HCT116 (cell line): ENCODE results near the gene ZBTB24. TPM values are rescaled to one million over a fixed set of nuclear protein-coding genes. Genes with fewer than 3 reads are reported as not detected.

Source experiments
- ATAC-seq: fragments of 200-7000 bp; cut with Tn5 transposase; 2 replicates; pipeline ENCODE4 v1.9.1; 2020; ENCODE audit warnings: mild to moderate bottlenecking, moderate library complexity
- BruUV-seq: library from RNA; stranded (reverse); fragments of 400-500 nt; replicated peaks from 2 replicates; lab custom pipeline; 2021; lab: Mats Ljungman, UMichigan
- CTCF ChIA-PET: fragments of 300-600 bp; sonication (Branson Sonifier 250); formaldehyde crosslinking; loops from one replicate; lab custom pipeline; 2021; ENCODE audit warnings: antibody characterized with exemption; lab: Charles Lee
- POLR2A ChIA-PET: fragments of 300-600, 350-600 bp; sonication (Branson Sonifier 250); formaldehyde crosslinking; loops from one replicate; lab custom pipeline; 2021; ENCODE audit warnings: antibody characterized with exemption; lab: Charles Lee
- RAD21 ChIA-PET, 2 experiments: fragments of 300-600 bp; sonication (Branson Sonifier 250); formaldehyde crosslinking; loops; one replicate each; lab custom pipeline; 2023; ENCODE audit warnings: low total read pairs in 2 of 2; ENCODE audit not compliant: uncharacterized antibody in 2 of 2, unreplicated experiment in 2 of 2, low non-redundant PET in 1 of 2; lab: Charles Lee
- DNase-seq: peaks from one replicate; pipeline ENCODE4 v3.0.0-alpha.2; 2010; ENCODE audit warnings: low read depth, low spot score
- H2AFZ ChIP-seq: fragments of 200-600 bp; shearing (Covaris generic), sonication (generic); 2 replicates; pipeline ENCODE4 v1.6.1; 2017; ENCODE audit warnings: low read depth, mixed run types, mixed read lengths, antibody characterized with exemption, low read length; ENCODE audit not compliant: poor library complexity, severe bottlenecking
- H3K27ac ChIP-seq: 2 replicates; pipeline ENCODE4 v1.5.1; 2012; ENCODE audit warnings: low read depth, low read length
- H3K27me3 ChIP-seq: fragments of 200-600 bp; sonication (generic); 2 replicates; pipeline ENCODE4 v1.6.1; 2016; ENCODE audit warnings: mixed run types, low read length, mixed read lengths; ENCODE audit not compliant: insufficient read depth
- H3K36me3 ChIP-seq, 2 experiments: fragments of 200-500 bp in 1 of 2; fragments of 200-600 bp in 1 of 2; sonication (Bioruptor generic) in 1 of 2; sonication (generic) in 1 of 2; 2 replicates each; pipeline versions ENCODE4 v1.5.1 to v1.6.1; 2014 to 2016; ENCODE audit warnings: low read length in 2 of 2, inconsistent platforms in 1 of 2, mixed read lengths in 1 of 2, mixed run types in 1 of 2; ENCODE audit not compliant: insufficient read depth in 2 of 2, control insufficient read depth in 1 of 2
- H3K4me1 ChIP-seq, 2 experiments: fragments of 200-600 bp in 1 of 2; sonication (generic) in 1 of 2; 2 replicates each; pipeline versions ENCODE4 v1.5.1 to v1.6.1; 2012 to 2017; ENCODE audit warnings: low read length in 2 of 2, inconsistent platforms in 1 of 2, mild to moderate bottlenecking in 1 of 2, mixed read lengths in 1 of 2, mixed run types in 1 of 2, moderate library complexity in 1 of 2; ENCODE audit not compliant: insufficient read depth in 2 of 2, control insufficient read depth in 1 of 2
- H3K4me2 ChIP-seq: fragments of 200-600 bp; sonication (generic); 2 replicates; pipeline ENCODE4 v1.6.1; 2017; ENCODE audit warnings: mixed run types, low read length, mixed read lengths
- H3K4me3 ChIP-seq, 2 experiments: fragments of 200-600 bp in 1 of 2; sonication (generic) in 1 of 2; replicated peaks in 1 of 2; 2 replicates each; pipeline ENCODE4 v1.5.1; 2011 to 2016; ENCODE audit warnings: low read length in 2 of 2, control low read depth in 1 of 2, low read depth in 1 of 2, mild to moderate bottlenecking in 1 of 2, mixed read lengths in 1 of 2, mixed run types in 1 of 2
- H3K79me2 ChIP-seq: fragments of 200-600 bp; sonication (generic); 2 replicates; pipeline ENCODE4 v1.6.1; 2017; ENCODE audit warnings: mild to moderate bottlenecking, mixed run types, low read length, moderate library complexity, mixed read lengths; ENCODE audit not compliant: insufficient read depth
- H3K9ac ChIP-seq: fragments of 200-600 bp; sonication (generic); 2 replicates; pipeline ENCODE4 v1.6.1; 2016; ENCODE audit warnings: low read length, mixed read lengths
- H3K9me2 ChIP-seq: fragments of 200-600 bp; sonication (generic), shearing (Covaris generic); 2 replicates; pipeline ENCODE4 v1.6.1; 2017; ENCODE audit warnings: mixed run types, mild to moderate bottlenecking, moderate library complexity; ENCODE audit not compliant: insufficient read depth
- H3K9me3 ChIP-seq, 2 experiments: fragments of 200-500 bp in 1 of 2; fragments of 200-600 bp in 1 of 2; sonication (Bioruptor generic) in 1 of 2; sonication (generic) in 1 of 2; 2 replicates each; pipeline ENCODE4 v1.6.1; 2014 to 2017; ENCODE audit warnings: low read length in 2 of 2, mixed read lengths in 2 of 2, inconsistent platforms in 1 of 2, low read depth in 1 of 2, mild to moderate bottlenecking in 1 of 2, mixed run types in 1 of 2, moderate library complexity in 1 of 2; ENCODE audit not compliant: control insufficient read depth in 1 of 2, insufficient read depth in 1 of 2
- H4K20me1 ChIP-seq: fragments of 200-600 bp; sonication (generic), shearing (Covaris generic); 2 replicates; pipeline ENCODE4 v1.6.1; 2017; ENCODE audit warnings: mixed run types, mild to moderate bottlenecking, moderate library complexity; ENCODE audit not compliant: insufficient read depth
- CBX3 ChIP-seq: IDR thresholded peaks from 2 replicates; pipeline ENCODE4 v1.6.1; 2012; ENCODE audit warnings: low read depth
- CEBPB ChIP-seq: IDR thresholded peaks from 2 replicates; pipeline ENCODE4 v1.6.1; 2012; ENCODE audit warnings: low read depth
- CTCF ChIP-seq, 3 experiments: fragments of 200-600 bp in 1 of 3; sonication (generic) in 1 of 3; IDR thresholded peaks in 2 of 3; conservative IDR thresholded peaks in 1 of 3; 2 replicates each; pipeline ENCODE4 v1.5.1; 2012 to 2017; ENCODE audit warnings: low read depth in 2 of 3, low read length in 2 of 3, antibody characterized with exemption in 1 of 3, borderline replicate concordance in 1 of 3, control low read depth in 1 of 3, mild to moderate bottlenecking in 1 of 3, mixed read lengths in 1 of 3, mixed run types in 1 of 3, moderate library complexity in 1 of 3; ENCODE audit not compliant: insufficient read depth in 1 of 3
- EGR1 ChIP-seq: IDR thresholded peaks from 2 replicates; pipeline ENCODE4 v1.6.1; 2012; ENCODE audit warnings: low read depth
- FOSL1 ChIP-seq: IDR thresholded peaks from 2 replicates; pipeline ENCODE4 v1.6.1; 2012; ENCODE audit warnings: low read depth
- JUND ChIP-seq: IDR thresholded peaks from 2 replicates; pipeline ENCODE4 v1.6.1; 2012
- MAX ChIP-seq: IDR thresholded peaks from 2 replicates; pipeline ENCODE4 v1.6.1; 2012
- POLR2A ChIP-seq: IDR thresholded peaks from 2 replicates; pipeline ENCODE4 v1.7.0; 2011; ENCODE audit warnings: borderline replicate concordance; ENCODE audit not compliant: insufficient read depth, insufficient read length; ENCODE audit errors: extremely low read depth
- POLR2AphosphoS5 ChIP-seq: IDR thresholded peaks from 2 replicates; pipeline ENCODE4 v1.6.1; 2011; ENCODE audit warnings: mild to moderate bottlenecking, low read depth, low read length, moderate library complexity
- SIN3A ChIP-seq: IDR thresholded peaks from 2 replicates; pipeline ENCODE4 v1.6.1; 2012; ENCODE audit warnings: low read depth
- YY1 ChIP-seq: IDR thresholded peaks from 2 replicates; pipeline ENCODE4 v1.6.1; 2011; ENCODE audit warnings: low read length, low read depth, moderate library complexity, mild to moderate bottlenecking; ENCODE audit not compliant: insufficient replicate concordance; ENCODE audit errors: extremely low read depth
- ZBTB33 ChIP-seq: IDR thresholded peaks from 2 replicates; pipeline ENCODE4 v1.6.1; 2011; ENCODE audit warnings: mild to moderate bottlenecking, low read length, moderate library complexity; ENCODE audit not compliant: insufficient replicate concordance; ENCODE audit errors: extremely low read depth
- ZFX ChIP-seq: fragments of 450-650 bp; IDR thresholded peaks from 2 replicates; pipeline ENCODE4 v1.6.1; 2017
- ZNF274 ChIP-seq: fragments of 200-500 bp; sonication (Bioruptor generic); IDR thresholded peaks from 2 replicates; pipeline ENCODE4 v1.6.1; 2014; ENCODE audit warnings: mild to moderate bottlenecking, low read depth, low read length, inconsistent platforms
- intact Hi-C: fragments of 100-400 bp; cut with micrococcal nuclease; formaldehyde crosslinking; loops from 2 replicates; pipeline ENCODE4 v1.10.0; 2022
- total RNA-seq: library from RNA; stranded (reverse); gene quantifications from one replicate; pipeline ENCODE4 v1.2.1, GENCODE V29; 2021; ENCODE audit not compliant: unreplicated experiment

ZBTB24 gene
- total RNA-seq, 1 experiment from 2014 or later, result 11.3 TPM

DNA sequence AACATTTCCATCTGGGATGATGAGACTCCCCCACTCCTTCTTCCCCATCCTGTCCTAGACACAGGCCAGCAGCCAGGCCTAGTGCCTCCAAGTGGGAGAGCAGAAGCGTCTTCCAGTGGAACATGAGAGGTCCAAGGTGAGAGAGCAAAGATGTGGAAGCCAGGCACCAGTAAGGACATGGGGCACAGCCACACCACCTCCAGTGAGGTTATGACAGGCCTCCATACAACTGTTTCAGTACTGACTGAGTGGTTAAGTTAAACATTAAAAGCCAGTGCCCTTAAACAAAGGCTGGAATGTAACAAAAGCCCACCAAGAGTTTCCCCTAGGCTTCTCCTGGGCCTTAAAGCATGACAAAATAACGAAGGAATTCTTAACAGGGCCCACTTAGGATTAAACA is 5.3 kb downstream of the ZBTB24 start:
- H2AFZ ChIP-seq, result no peak overlapping the region
- H3K79me2 ChIP-seq, result peaks cover 95% of the 10 kb centered on the region
- H3K9me2 ChIP-seq, result no peaks in the 10 kb centered on the region
- ChIA-PET RAD21 (no interaction called here), POLR2A (no interaction called here), CTCF (no interaction called here)
- H3K9me3 ChIP-seq, result no peaks in the 10 kb centered on the region
- H3K36me3 ChIP-seq, result peaks cover 40 to 50% of the 10 kb centered on the region in 2 experiments
- no peak for TF ChIP-seq ZFX
- no peak for TF ChIP-seq CBX3
- no peak for TF ChIP-seq POLR2AphosphoS5
- no peak for TF ChIP-seq FOSL1
- no peak for TF ChIP-seq SIN3A
- no peak for TF ChIP-seq YY1
- TF ChIP-seq POLR2A, result no peak
- TF ChIP-seq MAX, result no peak
- ATAC-seq (no peak), DNase-seq (no peak)
- H3K9ac ChIP-seq, result no peak overlapping the region
- intact Hi-C loops, result no loop called here
- no peak overlapping the region for H3K4me2 ChIP-seq
- no peaks in the 10 kb centered on the region for H4K20me1 ChIP-seq
- no peak overlapping the region for H3K4me3 ChIP-seq
- BruUV-seq, result no TSS peak
- H3K27ac ChIP-seq, result no peak overlapping the region
- peaks cover 4 to 6% of the 10 kb centered on the region in 2 experiments; a peak in 2 of 4 replicates for H3K4me1 ChIP-seq
- H3K27me3 ChIP-seq, result no peaks in the 10 kb centered on the region

DNA sequence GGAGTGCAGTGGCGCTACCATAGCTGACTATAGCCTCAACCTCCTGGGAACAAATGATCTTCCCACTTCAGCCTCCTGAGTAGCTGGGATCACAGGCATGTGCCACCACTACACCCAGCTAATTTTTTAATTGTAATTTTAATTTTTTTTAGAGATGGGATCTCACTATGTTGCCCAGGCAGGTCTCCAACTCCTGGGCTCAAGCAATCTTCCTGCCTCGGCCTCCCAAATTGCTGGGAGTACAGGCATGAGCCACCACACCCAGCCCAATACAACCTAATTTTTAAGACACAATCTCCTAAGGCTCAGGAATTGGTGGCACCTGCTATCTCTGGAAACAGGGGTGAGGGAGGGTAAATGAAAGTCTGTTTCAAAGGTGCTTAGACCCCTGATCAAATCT is 5.8 kb downstream of the ZBTB24 start:
- H3K79me2 ChIP-seq, result peaks cover 92% of the 10 kb centered on the region
- intact Hi-C loops, result no loop called here
- H3K4me2 ChIP-seq, result no peak overlapping the region
- no peak for TF ChIP-seq YY1
- no peak for TF ChIP-seq ZBTB33
- no peak for TF ChIP-seq SIN3A
- no peak for TF ChIP-seq CEBPB
- no peak for TF ChIP-seq MAX
- no peak for TF ChIP-seq EGR1
- TF ChIP-seq POLR2A, result no peak
- TF ChIP-seq ZNF274, result no peak
- TF ChIP-seq JUND, result no peak
- TF ChIP-seq CTCF (IDR thresholded peaks at IDR 0.05 in 2 of 3, conservative IDR thresholded peaks at IDR 0.05 in 1 of 3; ENCODE audit: borderline replicate concordance in 1 of 3, insufficient read depth in 1 of 3, low read depth in 2 of 3, low read length in 2 of 3), result no peak
- TF ChIP-seq POLR2AphosphoS5, result no peak

More for the DNA sequence above, 5.8 kb downstream of the ZBTB24 start:
- Histone ChIP-seq H3K27ac (no peak overlapping the region), H3K4me1 (peaks cover 4% of the 10 kb centered on the region in 2 experiments; a peak in 2 of 4 replicates), H3K36me3 (peaks cover 42 to 51% of the 10 kb centered on the region in 2 experiments), H3K9me2 (no peaks in the 10 kb centered on the region), H3K4me3 (no peak overlapping the region), H4K20me1 (no peaks in the 10 kb centered on the region), H3K9me3 (no peaks in the 10 kb centered on the region), H3K27me3 (no peaks in the 10 kb centered on the region), H3K9ac (no peak overlapping the region), H2AFZ (no peak overlapping the region)
- no TSS peak for BruUV-seq
- DNase-seq (no peak), ATAC-seq (no peak)
- ChIA-PET RAD21 (no interaction called here), CTCF (no interaction called here), POLR2A (no interaction called here)
